Endothelial cell of umbilical vein (primary cell): ENCODE results near the gene NRF1. TPM values are rescaled to one million over a fixed set of nuclear protein-coding genes. Genes with fewer than 3 reads are reported as not detected.

Experiments used
- BruUV-seq: library from RNA; stranded (reverse); fragments of 400-500 nt; replicated peaks from 2 replicates; lab custom pipeline; 2021; lab: Mats Ljungman, UMichigan
- CTCF ChIA-PET: fragments of 300-600, 350-600 bp; sonication (Branson Sonifier 250); formaldehyde crosslinking; loops from one replicate; lab custom pipeline; 2021; ENCODE audit warnings: antibody characterized with exemption, inconsistent platforms; lab: Charles Lee
- POLR2A ChIA-PET: fragments of 300-600, 350-600 bp; sonication (Branson Sonifier 250); formaldehyde crosslinking; loops from one replicate; lab custom pipeline; 2021; ENCODE audit warnings: antibody characterized with exemption, inconsistent platforms; lab: Charles Lee
- DNase-seq: peaks from one replicate; pipeline ENCODE4 v3.0.0-alpha.2; 2011; ENCODE audit warnings: low read depth, low spot score
- FAIRE-seq: peaks from 2 replicates; lab custom pipeline; 2011; peaks lifted over from hg19 to GRCh38; lab: Jason Lieb, UNC
- H2AFZ ChIP-seq: 2 replicates; pipeline ENCODE4 v1.6.0; 2012; ENCODE audit warnings: low read depth, low read length, control low read depth, inconsistent platforms
- H3K27ac ChIP-seq: 2 replicates; pipeline ENCODE4 v1.5.1; 2011; ENCODE audit warnings: low read depth, mild to moderate bottlenecking, control low read depth, low read length, moderate library complexity; ENCODE audit not compliant: insufficient read depth
- H3K27me3 ChIP-seq, 2 experiments: 2 replicates each; pipeline versions ENCODE4 v1.6.0 to v1.6.1; 2011; ENCODE audit warnings: low read length in 2 of 2, mixed read lengths in 1 of 2; ENCODE audit not compliant: control insufficient read depth in 2 of 2, insufficient read depth in 2 of 2
- H3K36me3 ChIP-seq, 2 experiments: 2 replicates in 1 of 2; 3 replicates in 1 of 2; pipeline ENCODE4 v1.5.1; 2011; ENCODE audit warnings: low read length in 2 of 2, mild to moderate bottlenecking in 1 of 2, moderate library complexity in 1 of 2; ENCODE audit not compliant: control insufficient read depth in 2 of 2, insufficient read depth in 2 of 2; ENCODE audit errors: extremely low read depth in 1 of 2
- H3K4me1 ChIP-seq: 3 replicates; pipeline ENCODE4 v1.5.1; 2011; ENCODE audit warnings: mild to moderate bottlenecking, low read length; ENCODE audit not compliant: control insufficient read depth, insufficient read depth; ENCODE audit errors: extremely low read depth
- H3K4me2 ChIP-seq: 2 replicates; pipeline ENCODE4 v1.6.1; 2011; ENCODE audit warnings: low read length, control low read depth, mixed read lengths; ENCODE audit not compliant: insufficient read depth
- H3K4me3 ChIP-seq, 3 experiments: fragments of 200-600 bp in 1 of 3; sonication (generic), shearing (Covaris generic) in 1 of 3; replicated peaks in 1 of 3; 2 replicates each; pipeline ENCODE4 v1.5.1; 2011 to 2016; ENCODE audit warnings: control low read depth in 3 of 3, low read length in 3 of 3, mild to moderate bottlenecking in 2 of 3, inconsistent platforms in 1 of 3, low read depth in 1 of 3, moderate library complexity in 1 of 3; ENCODE audit not compliant: insufficient read depth in 1 of 3
- H3K79me2 ChIP-seq: 2 replicates; pipeline ENCODE4 v1.6.0; 2012; ENCODE audit warnings: low read length, inconsistent platforms; ENCODE audit not compliant: control insufficient read depth, insufficient read depth
- H3K9ac ChIP-seq: replicated peaks from 2 replicates; pipeline ENCODE3; 2011; ENCODE audit warnings: low read length, control low read depth; ENCODE audit not compliant: insufficient read depth; ENCODE audit errors: extremely low read depth
- H3K9me1 ChIP-seq: replicated peaks from 3 replicates; pipeline ENCODE4 v1.6.0; 2011; ENCODE audit warnings: mild to moderate bottlenecking, low read length; ENCODE audit not compliant: control insufficient read depth, insufficient read depth; ENCODE audit errors: extremely low read depth
- H3K9me3 ChIP-seq: replicated peaks from 2 replicates; pipeline ENCODE4 v1.5.1; 2012; ENCODE audit warnings: low read length, inconsistent platforms; ENCODE audit not compliant: control insufficient read depth, insufficient read depth
- H4K20me1 ChIP-seq: replicated peaks from 2 replicates; pipeline ENCODE3; 2011; ENCODE audit warnings: mild to moderate bottlenecking, low read length; ENCODE audit not compliant: control insufficient read depth, insufficient read depth; ENCODE audit errors: extremely low read depth
- CTCF ChIP-seq, 2 donors: IDR thresholded peaks; 1 replicate in 1 of 2; 2 replicates in 1 of 2; pipeline ENCODE4 v1.5.1; 2011; ENCODE audit warnings: low read length in 2 of 2, mild to moderate bottlenecking in 2 of 2, moderate library complexity in 2 of 2, control low read depth in 1 of 2, inconsistent platforms in 1 of 2, low read depth in 1 of 2; ENCODE audit not compliant: insufficient read depth in 1 of 2; ENCODE audit errors: extremely low read depth in 1 of 2
- EZH2 ChIP-seq: IDR thresholded peaks from 2 replicates; pipeline ENCODE4 v1.6.1; 2012; ENCODE audit warnings: borderline replicate concordance, low read depth, mild to moderate bottlenecking, moderate library complexity, low read length, inconsistent platforms; ENCODE audit not compliant: severe bottlenecking
- FOS ChIP-seq: IDR thresholded peaks from 2 replicates; pipeline ENCODE4 v1.6.1; 2011; ENCODE audit warnings: mild to moderate bottlenecking, low read length, moderate library complexity, borderline replicate concordance; ENCODE audit not compliant: insufficient read depth
- GATA2 ChIP-seq: IDR thresholded peaks from 2 replicates; pipeline ENCODE4 v1.7.0; 2011; ENCODE audit warnings: low read depth, mild to moderate bottlenecking, moderate library complexity, mixed read lengths, low read length; ENCODE audit not compliant: insufficient read length, insufficient read depth
- JUN ChIP-seq: IDR thresholded peaks from 2 replicates; pipeline ENCODE4 v1.6.1; 2011; ENCODE audit warnings: borderline replicate concordance, low read depth; ENCODE audit not compliant: insufficient read length, insufficient read depth
- MAX ChIP-seq: IDR thresholded peaks from 2 replicates; pipeline ENCODE4 v1.6.1; 2011; ENCODE audit not compliant: insufficient read depth, insufficient read length
- MYC ChIP-seq: IDR thresholded peaks from one replicate; pipeline ENCODE4 v1.6.1; 2011; ENCODE audit warnings: mild to moderate bottlenecking, low read depth, low read length
- POLR2A ChIP-seq: IDR thresholded peaks from 2 replicates; pipeline ENCODE4 v1.6.1; 2012; ENCODE audit warnings: low read depth, mild to moderate bottlenecking, control low read depth, low read length
- POLR2AphosphoS5 ChIP-seq: IDR thresholded peaks from 2 replicates; pipeline ENCODE4 v1.6.1; 2012; ENCODE audit warnings: low read depth, mild to moderate bottlenecking, control low read depth, low read length, moderate library complexity; ENCODE audit not compliant: insufficient read depth
- dilution Hi-C: fragments of 300-500 bp; cut with MboI; formaldehyde crosslinking; loops from one replicate; pipeline ENCODE4 v1.15.0; 2019; ENCODE audit warnings: low sequenced_read_pairs; ENCODE audit not compliant: extremely low pct_ligation_motif_present
- intact Hi-C: fragments of 100-400 bp; cut with micrococcal nuclease; formaldehyde crosslinking; loops from one replicate; pipeline ENCODE4 v1.10.0; 2022
- polyA plus RNA-seq, 4 experiments: library from polyadenylated mRNA; depleted of rRNA in 3 of 4; stranded (reverse) in 3 of 4; unstranded in 1 of 4; fragments of >200 nt; gene quantifications; 2 replicates each; pipeline versions ENCODE4 v1.2.1 to v1.2.3, GENCODE V29; 2011 to 2012; ENCODE audit warnings: missing spikeins in 1 of 4
- total RNA-seq: library from RNA; stranded (reverse); gene quantifications from 2 replicates; pipeline ENCODE4 v1.2.3, GENCODE V29; 2021

Gene NRF1
- total and polyA plus RNA-seq, 2 donors (not counting 3 experiments of a cell fraction or from before 2014, with no cell fraction given), result 14.6 to 20.3 TPM

- Histone ChIP-seq H3K79me2 (no peaks in the 10 kb centered on the region), H3K36me3 (peaks cover 4 to 6% of the 10 kb centered on the region in 2 experiments), H3K9me3 (no peaks in the 10 kb centered on the region), H3K4me1 (no peaks in the 10 kb centered on the region), H4K20me1 (no peaks in the 10 kb centered on the region), H3K9ac (no peak overlapping the region), H3K9me1 (no peaks in the 10 kb centered on the region), H3K27ac (no peak overlapping the region), H2AFZ (no peak overlapping the region), H3K4me2 (no peak overlapping the region), H3K27me3 (no peaks in the 10 kb centered on the region), H3K4me3 (no peak overlapping the region)
- FAIRE-seq (no peak), DNase-seq (no peak)
- ChIA-PET CTCF (no interaction called here), POLR2A (no interaction called here)
- no peak for TF ChIP-seq POLR2AphosphoS5
- intact Hi-C loops, result no loop called here
- dilution Hi-C loops, result no loop called here
- BruUV-seq, result no TSS peak
Observed at GRCh38 chr7:129723679-129724078, 112.2 kb downstream of the NRF1 start.

- H3K4me1 ChIP-seq, result no peaks in the 10 kb centered on the region
- H3K9me3 ChIP-seq, result no peaks in the 10 kb centered on the region
- TF ChIP-seq EZH2, result no peak
- TF ChIP-seq MYC, result no peak
- no peak for TF ChIP-seq POLR2A
- no peak for TF ChIP-seq JUN
- TF ChIP-seq GATA2, result no peak
- TF ChIP-seq MAX, result no peak
- no peak for TF ChIP-seq FOS
- TF ChIP-seq POLR2AphosphoS5, result no peak
- TF ChIP-seq CTCF (IDR thresholded peaks at IDR 0.05; ENCODE audit: extremely low read depth in 1 of 2, insufficient read depth in 1 of 2, low read depth in 1 of 2, low read length in 2 of 2), result no peak
- peaks cover 4 to 6% of the 10 kb centered on the region in 2 experiments for H3K36me3 ChIP-seq
- CTCF ChIA-PET, result no interaction called here
- FAIRE-seq, result no peak
- no peak for DNase-seq
- H3K4me3 ChIP-seq, result no peak overlapping the region
- H3K27ac ChIP-seq, result no peak overlapping the region
- intact Hi-C loops, result no loop called here
- no peaks in the 10 kb centered on the region for H3K27me3 ChIP-seq
- H3K9ac ChIP-seq, result no peak overlapping the region
- H3K79me2 ChIP-seq, result no peaks in the 10 kb centered on the region
- no peaks in the 10 kb centered on the region for H3K9me1 ChIP-seq
- no peak overlapping the region for H2AFZ ChIP-seq
- BruUV-seq, result no TSS peak
- H4K20me1 ChIP-seq, result no peaks in the 10 kb centered on the region
- dilution Hi-C loops, result no loop called here
- POLR2A ChIA-PET, result no interaction called here
- H3K4me2 ChIP-seq, result no peak overlapping the region
Observed at GRCh38 chr7:129724796-129725195, 113.3 kb downstream of the NRF1 start.
